ENCODE measurements around the gene EIF4EBP3. TPM values are rescaled to one million over a fixed set of nuclear protein-coding genes. Genes with fewer than 3 reads are reported as not detected.

The EIF4EBP3 gene
- 0.32 TPM in 1 of 2 replicates, not detected in the other for total RNA-seq

DNA sequence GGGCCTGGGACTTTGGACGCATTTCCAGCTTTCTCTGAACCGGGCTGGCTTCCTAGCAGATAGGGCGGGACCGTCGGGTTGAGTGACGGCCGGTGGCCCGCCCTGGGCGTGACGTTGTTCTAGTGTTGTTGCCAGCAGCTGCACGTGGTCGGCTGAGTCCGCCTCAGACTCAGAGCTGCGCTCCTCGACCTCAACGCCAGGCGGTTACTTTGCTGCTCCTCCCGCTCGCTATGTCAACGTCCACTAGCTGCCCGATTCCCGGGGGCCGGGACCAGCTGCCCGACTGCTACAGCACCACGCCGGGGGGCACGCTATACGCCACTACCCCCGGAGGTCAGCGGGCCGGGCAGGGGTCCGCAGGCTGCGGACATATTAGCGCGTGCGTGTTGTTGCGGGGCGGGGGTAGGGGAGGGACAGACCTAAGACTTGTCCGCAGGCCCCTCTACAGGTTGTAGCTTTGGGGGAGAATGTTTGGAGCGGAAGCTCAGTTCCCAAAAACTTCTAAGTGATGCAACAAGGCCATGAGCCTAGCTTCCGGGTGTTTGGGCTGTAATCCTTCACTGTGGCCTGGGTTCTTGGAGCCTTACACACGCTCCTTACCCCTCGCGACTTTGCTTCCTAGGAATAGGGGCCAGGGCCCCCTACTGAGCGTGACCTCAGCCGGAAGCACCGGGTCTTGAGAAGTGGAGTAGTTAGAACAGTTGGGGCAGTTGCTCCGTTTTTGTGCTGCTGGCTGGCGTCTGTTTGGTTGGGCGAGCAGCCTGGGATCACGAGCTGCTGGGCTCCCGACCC lies at the start of gene EIF4EBP3:
TSS of gene EIF4EBP3 (plus strand) at position 155 of the 792 bp plus-strand sequence. CDS start at position 231, 76 bp downstream.

GRCh38 chr5:140557136-140557805 lies 9.8 kb downstream of the EIF4EBP3 start, which contains the start of gene SRA1:
TSS of gene SRA1 (minus strand) at chr5:140557473. CDS start at chr5:140557452, 21 bp downstream.

GRCh38 chr5:140564196-140565023 lies 16.9 kb downstream of the EIF4EBP3 start, which contains the start of the genes APBB3 and SLC35A4:
TSS of gene APBB3 (minus strand) at chr5:140564598. CDS start at chr5:140564245, 353 bp downstream.
TSS of gene SLC35A4 (plus strand) at chr5:140564828. CDS start at chr5:140567170, 2,342 bp downstream.

Other genes starting within 250 kb of the EIF4EBP3 start
- 70.4 and 116 TPM in 2 replicates for gene PFDN1, start 244.6 kb upstream of the EIF4EBP3 start, total RNA-seq
- 13.4 and 26.3 TPM in 2 replicates for gene HBEGF, start 201.1 kb upstream of the EIF4EBP3 start, total RNA-seq
- not detected in 2 replicates for gene SLC4A9, start 187.5 kb upstream of the EIF4EBP3 start, total RNA-seq
- 36.7 and 67.3 TPM in 2 replicates for gene ANKHD1, start 145.8 kb upstream of the EIF4EBP3 start, total RNA-seq
- gene SRA1, start 9.8 kb downstream of the EIF4EBP3 start, total RNA-seq = 25.2 and 31.5 TPM in 2 replicates
- gene APBB3, start 16.9 kb downstream of the EIF4EBP3 start, total RNA-seq = 3.9 and 13.4 TPM in 2 replicates
- 10.7 and 39.7 TPM in 2 replicates for gene SLC35A4, start 17.2 kb downstream of the EIF4EBP3 start, total RNA-seq
- 1.2 and 1.6 TPM in 2 replicates for gene CD14, start 85.5 kb downstream of the EIF4EBP3 start, total RNA-seq
- gene TMCO6, start 91.8 kb downstream of the EIF4EBP3 start, total RNA-seq = 13.4 and 18.2 TPM in 2 replicates
- gene NDUFA2, start 100.0 kb downstream of the EIF4EBP3 start, total RNA-seq = 44.2 and 53.6 TPM in 2 replicates
- 98.4 and 109 TPM in 2 replicates for gene IK, start 100.2 kb downstream of the EIF4EBP3 start, total RNA-seq
- 29.9 and 31.8 TPM in 2 replicates for gene WDR55, start 117.2 kb downstream of the EIF4EBP3 start, total RNA-seq
- 0.15 TPM in 1 of 2 replicates, not detected in the other for gene DND1, start 125.9 kb downstream of the EIF4EBP3 start, total RNA-seq
- gene HARS1, start 143.7 kb downstream of the EIF4EBP3 start, total RNA-seq = 81.9 and 89.5 TPM in 2 replicates
- 31.8 and 40.9 TPM in 2 replicates for gene HARS2, start 143.8 kb downstream of the EIF4EBP3 start, total RNA-seq
- gene ZMAT2, start 152.8 kb downstream of the EIF4EBP3 start, total RNA-seq = 49.7 and 59.4 TPM in 2 replicates
- gene PCDHA1, start 238.5 kb downstream of the EIF4EBP3 start, total RNA-seq = 0.32 TPM in 1 of 2 replicates, not detected in the other
- 0.15 TPM in 1 of 2 replicates, not detected in the other for gene PCDHA2, start 247.2 kb downstream of the EIF4EBP3 start, total RNA-seq